ENCODE results near the gene LRRC4C.

The LRRC4C gene

DNA sequence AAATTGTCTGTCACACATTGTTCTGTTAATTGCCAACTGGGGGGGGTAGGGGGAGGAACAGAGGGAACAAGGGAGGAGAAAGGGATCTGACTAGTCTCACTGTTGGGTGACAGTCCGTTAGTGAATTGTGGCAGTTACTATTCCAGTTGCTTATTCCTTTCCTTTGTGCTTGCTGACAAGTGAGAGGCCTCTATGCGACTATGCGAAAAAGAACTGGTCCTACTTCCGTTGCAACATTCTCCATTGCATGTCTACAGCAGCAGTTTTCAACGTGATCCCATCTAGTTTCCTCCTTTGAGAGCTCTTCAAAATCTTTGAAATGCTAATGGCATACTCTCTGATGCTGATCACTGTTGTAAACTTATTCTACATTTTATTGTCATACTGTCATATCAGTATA, 672.2 kb downstream of the LRRC4C start:
- DNase-seq (ENCODE audit: insufficient read length, low spot score), result no peak
- FAIRE-seq, result no peak

DNA sequence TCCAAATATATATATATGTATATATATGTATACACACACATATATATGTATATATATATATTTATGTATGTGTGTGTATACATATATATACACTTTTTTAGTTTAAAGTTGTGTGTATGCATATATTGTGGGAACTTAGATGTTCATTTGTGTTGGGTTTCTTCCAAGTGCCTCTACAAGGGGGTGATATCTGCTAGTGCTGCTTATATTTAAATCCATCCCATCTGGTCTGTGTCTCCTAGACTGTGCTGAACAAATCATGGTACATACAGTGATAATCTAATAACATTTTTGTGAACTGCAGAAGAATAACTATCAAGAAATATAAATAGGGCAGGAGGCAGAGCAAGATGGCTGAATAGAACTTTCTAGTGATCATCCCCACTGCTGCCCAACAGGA, 696.4 kb downstream of the LRRC4C start:
- FAIRE-seq (no peak), DNase-seq (ENCODE audit: insufficient read length, low spot score) (no peak)

DNA sequence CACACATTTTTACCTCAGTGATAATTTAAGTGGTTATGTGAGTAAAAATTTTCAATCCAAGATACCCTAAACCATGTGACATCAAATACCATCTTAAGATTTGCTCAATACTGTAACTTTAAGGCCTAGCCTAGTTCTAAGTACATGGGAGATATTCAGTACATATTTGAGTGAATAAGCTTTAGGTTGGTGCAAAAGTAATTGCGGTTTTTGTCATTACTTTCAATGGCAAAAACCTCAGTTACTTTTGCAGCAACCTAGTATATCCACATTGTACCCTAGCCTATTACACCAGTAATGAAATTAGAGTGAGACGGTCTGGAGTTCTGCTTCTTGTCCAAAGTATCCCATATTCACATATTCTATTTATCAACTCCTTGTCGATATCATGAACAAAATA, 700.1 kb downstream of the LRRC4C start:
- FAIRE-seq (no peak), DNase-seq (ENCODE audit: insufficient read length, low spot score) (no peak)

DNA sequence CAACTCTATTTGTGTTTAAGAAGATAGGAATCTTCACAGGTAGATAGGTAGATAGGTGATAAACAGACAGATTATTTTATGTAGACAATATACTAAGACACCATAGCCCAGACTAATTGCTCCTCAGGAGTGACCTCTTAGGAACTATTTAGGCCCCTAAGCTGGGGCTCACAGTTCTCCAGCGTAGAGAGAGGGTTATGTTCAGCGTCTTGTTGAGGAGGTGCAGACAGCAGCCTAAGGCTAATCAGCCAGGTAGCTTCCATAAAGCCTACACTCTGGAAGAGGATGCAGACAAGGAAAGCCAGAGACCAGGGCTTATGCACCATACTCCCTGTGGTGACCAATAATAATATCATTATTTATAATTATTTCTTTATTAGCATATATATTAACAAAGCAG, 705.2 kb downstream of the LRRC4C start:
- DNase-seq (ENCODE audit: insufficient read length, low spot score) (no peak), FAIRE-seq (no peak)

DNA sequence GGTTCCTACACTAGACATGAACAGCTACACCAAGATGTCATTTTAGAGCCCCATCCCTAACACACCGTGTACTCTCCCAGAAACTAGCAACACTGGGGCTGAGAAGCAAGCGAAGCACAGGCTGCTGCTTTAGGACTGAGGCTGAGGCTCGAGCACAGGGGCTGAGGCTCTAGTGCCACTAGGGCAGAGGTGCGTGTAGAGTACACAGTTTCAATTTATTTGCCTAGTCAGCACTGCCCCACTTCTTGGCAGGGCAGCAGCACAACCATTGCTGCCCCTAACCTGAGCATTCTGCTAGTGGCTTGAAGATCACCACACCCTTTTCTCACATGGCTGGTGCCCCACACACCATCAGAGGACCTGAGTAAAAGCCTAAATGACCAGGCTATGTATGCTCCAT, 713.2 kb downstream of the LRRC4C start:
- DNase-seq (ENCODE audit: insufficient read length, low spot score) (no peak), FAIRE-seq (no peak)

DNA sequence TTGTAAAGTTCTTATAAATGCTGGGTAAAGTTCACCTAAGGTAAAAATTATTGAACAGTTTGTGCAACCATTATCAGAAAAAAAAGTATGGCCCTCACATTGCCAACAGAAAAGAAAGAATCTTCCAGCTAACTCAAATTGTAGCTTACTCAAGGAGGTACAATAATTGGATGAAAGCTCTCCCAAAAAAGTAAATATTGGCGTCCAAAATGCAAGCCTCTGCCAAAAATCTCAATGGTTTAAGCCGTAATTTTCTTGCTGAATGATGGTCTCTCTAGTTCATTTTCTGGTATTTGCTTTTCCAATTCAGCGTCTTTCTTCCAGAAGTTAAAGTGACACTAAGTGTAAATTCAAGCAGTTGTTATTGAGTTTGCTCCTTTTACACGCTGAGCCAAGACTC, 727.3 kb downstream of the LRRC4C start:
- DNase-seq (ENCODE audit: insufficient read length, low spot score), result no peak
- FAIRE-seq, result no peak

DNA sequence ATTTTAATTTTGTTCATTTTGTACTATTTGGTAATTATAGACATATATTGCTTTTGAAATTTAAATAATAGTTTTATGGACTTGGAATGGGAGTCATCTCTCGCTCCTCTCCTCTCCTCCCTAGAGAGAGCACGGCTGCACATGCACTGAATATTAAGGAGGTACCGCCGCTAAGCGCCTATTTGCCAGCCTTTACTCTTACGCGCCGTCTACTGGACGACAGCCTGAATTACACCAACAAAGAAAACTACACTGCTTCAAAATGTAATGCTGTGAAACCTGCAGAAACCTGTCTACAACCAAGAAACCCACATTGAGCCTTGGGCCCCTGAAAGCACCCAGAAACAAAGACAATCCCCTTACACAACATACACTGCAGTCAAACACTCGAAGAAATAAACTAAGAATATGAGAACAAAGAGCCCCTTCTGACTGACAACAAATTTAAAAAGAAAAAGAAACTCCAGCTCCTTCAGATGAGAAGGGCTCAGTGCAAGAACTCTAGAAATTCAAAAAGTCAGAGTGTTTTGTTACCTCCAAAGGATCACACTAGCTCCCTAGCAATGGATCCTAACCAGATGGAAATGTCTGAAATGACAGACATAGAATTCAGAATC, 737.2 kb downstream of the LRRC4C start:
- FAIRE-seq, result no peak

DNA sequence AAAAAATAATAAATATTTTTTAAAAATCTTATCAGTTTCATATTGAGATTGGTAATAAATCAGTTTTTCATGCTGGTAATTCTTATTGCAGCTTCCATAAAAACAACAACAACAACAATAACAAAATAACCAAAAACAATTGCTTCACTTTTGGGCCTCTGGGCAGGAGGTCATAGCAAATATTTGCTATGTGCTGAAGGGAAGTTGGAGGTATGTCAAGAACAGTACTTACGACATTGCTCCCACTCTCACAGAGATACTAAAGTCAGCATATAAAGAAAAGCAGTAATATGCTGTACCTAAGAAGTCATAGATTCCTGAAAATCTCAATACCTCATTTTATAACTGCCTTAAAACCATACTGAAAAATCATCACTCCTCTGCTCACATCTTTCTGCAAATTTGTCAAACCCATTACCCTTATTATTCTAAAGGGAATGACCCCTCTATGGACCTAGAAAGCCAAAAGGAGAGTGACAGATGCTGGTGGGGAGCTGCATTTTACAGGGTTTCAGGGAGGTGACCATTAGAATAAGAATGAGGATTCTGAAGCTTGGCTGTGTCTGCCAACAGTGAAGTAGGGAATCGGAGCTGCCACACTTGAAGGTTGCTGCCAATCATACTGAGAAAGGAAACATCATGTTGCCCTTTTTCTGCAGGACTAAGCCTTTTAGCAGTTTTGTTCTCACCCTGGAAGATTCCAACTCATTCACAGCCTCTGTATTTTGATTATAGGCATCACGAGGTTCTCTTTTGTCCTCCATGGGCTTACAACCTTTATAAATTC, 742.9 kb downstream of the LRRC4C start:
- DNase-seq (ENCODE audit: insufficient read length, low spot score), result no peak
- FAIRE-seq, result no peak

More for the DNA sequence above, 737.2 kb downstream of the LRRC4C start:
- DNase-seq (ENCODE audit: insufficient read length, low spot score), result no peak

DNA sequence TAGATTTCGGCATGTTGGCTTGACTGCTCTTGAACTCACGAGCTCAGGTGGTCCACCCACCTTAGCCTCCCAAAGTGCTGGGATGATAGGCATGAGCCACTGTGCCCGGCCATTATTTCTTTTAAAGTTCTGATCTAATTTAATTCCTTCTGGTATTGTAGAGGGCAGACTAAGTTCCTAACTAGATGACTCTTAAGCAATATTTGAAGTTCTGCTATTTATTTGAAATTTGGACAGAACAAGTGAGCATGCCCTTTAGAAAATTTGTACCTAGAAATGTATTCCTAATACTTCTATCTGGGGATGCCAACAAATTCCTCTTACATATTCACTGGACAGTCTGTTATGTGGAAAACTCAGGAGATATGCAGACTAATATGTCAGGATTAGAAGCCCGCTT, 746.4 kb downstream of the LRRC4C start:
- DNase-seq (ENCODE audit: insufficient read length, low spot score), result no peak
- FAIRE-seq, result no peak

DNA sequence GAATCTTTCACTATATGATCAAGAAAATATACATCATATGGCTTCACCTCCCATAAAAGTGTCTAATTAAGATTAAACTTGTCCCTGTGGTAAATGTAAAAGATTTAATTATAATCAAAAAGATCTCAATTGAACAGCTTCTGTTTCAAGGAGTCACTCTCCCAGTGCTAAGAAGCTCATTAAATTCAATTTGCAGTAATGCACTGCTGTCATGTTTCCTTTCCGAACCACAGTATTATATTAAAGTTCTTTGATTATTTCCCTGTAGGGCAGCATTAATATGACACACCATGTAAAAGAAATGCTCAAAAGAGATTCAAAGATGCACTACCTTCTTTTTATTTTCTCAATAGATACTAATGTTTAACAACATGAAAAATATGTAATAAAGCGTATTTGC, 758.4 kb downstream of the LRRC4C start:
- DNase-seq (ENCODE audit: insufficient read length, low spot score), result no peak
- FAIRE-seq, result no peak

DNA sequence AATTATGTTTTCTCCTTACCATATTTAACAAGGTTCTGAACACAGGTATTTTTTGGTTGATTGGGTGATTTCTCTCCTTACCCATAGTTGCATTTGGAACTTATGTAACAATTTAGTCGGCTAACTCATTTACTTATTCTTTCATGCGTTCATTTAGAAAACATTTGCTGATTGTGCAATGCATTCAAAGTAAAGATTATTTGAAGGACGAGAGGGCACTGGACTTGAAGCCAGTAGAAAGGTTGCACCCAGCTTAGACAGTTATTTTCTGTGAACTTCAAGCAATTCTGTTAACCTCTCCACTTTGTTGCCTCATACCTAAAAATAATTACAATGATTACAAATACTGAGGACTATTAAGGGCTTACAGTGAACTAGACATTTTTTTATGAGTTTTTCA, 769.6 kb downstream of the LRRC4C start:
- FAIRE-seq, result no peak
- no peak for DNase-seq (ENCODE audit: insufficient read length, low spot score)

DNA sequence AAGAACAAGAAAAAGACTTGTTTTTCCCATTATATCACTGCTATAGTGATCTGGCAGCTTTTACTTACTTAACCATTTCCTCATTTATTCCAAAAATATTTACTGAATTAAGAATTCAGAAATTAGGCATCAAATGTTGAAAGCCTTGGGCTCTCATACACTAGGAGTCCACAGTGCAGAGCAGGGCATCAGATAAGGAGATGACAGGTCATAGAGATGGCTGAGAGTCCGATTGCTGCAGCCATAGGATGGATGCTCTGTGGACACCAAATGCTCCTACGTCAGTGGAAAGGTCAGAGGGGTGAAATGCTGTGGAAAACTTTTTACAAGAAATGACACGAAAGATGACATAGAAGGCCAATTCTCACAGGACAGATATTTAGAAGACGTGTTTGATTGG, 771.1 kb downstream of the LRRC4C start:
- FAIRE-seq, result no peak
- DNase-seq (ENCODE audit: insufficient read length, low spot score), result no peak

DNA sequence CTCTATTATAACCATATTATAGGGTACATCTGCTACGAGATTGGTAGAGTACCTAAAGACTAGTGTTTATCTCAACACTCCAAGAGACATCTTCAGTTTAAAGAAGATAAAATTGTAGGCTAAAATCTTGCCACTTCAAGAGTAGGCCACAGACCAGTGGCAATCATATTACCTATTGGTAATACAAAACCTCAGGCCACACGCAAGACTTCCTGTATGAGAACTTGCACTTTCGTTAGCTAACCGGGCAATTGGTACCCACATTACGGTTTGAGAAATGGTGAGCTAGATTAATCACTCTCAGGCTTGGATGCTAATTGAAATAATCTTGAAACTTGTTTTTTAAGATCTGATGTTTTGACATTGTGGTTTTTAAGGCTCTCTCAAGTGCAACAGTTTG, 772.7 kb downstream of the LRRC4C start:
- DNase-seq (ENCODE audit: insufficient read length, low spot score) (no peak), FAIRE-seq (no peak)

DNA sequence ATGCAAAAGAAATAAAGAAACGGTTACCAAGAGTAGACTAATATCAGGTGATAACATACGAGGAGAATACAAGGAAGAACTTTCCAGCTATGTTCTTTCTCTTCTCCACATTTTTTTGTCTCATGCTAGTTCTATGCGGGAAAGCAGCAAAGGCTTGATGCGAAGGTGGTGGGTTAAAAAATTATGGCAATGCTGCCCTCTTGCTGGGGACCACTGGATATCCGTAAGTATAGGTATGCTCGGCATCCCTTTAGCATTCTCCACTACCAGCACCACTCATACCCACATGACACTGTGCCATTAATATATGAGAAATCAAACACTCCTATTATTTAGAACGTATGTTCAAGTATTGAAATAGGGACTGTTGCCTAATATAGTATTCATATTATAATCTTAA, 776.4 kb downstream of the LRRC4C start:
- FAIRE-seq, result no peak

DNA sequence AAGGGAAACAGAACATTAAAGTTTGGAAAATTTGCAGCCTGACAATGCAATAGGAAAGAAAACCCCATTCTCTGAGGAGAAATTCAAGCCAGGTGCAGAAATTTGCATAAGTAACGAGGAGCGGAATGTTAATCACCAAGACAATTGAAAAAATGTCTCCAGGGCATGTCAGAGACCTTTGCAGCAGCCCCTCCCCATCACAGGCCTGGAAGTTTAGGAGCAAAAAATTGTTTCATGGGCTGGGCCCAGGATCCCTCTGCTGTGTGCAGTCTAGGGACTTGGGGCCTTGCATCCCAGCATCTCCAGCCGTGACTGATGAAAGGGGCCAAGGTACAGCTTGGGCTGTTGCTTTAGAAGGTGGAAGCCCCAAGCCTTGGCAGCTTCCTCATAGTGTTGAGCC, 780.2 kb downstream of the LRRC4C start:
- no peak for FAIRE-seq
- DNase-seq (ENCODE audit: insufficient read length, low spot score), result no peak

More for the DNA sequence above, 776.4 kb downstream of the LRRC4C start:
- no peak for DNase-seq (ENCODE audit: insufficient read length, low spot score)

DNA sequence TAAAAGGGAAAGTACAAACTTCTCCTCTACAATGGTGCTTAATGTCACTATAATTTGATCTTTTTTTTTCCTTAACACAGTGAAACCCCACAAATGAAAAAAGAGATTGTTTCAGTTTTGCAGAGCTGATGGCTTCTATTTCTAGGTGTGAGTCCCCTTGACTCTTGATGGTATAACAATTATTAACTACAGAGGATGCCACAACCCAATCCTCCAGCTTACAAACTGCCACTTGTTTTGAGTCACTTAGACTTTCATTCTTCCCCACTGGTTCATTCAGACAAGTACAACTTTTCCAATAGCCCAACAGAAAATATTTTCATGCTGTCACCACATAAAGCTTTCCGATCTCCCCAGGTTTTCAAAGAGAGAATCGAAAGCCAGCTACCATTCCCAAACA, 812.2 kb downstream of the LRRC4C start:
- DNase-seq (ENCODE audit: insufficient read length, low spot score) (no peak), FAIRE-seq (no peak)

DNA sequence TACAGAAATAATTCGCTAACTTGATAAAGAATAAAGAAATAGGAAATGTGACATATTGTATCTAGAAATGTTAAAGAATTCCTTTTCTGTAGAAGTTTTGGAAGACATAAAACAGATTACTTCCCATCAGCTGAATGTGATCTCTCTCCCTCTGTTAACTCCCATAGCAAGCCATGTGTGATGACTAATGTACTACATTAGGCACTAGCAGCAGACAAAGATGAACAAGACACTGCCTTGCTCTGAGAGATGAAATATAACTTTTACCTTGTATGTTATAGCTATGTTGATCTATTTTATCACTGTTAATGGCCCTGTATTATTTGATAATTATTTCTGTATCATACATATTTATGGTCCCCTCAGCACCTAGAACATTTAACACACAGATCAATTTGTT, 817.2 kb downstream of the LRRC4C start:
- no peak for FAIRE-seq
- DNase-seq (ENCODE audit: insufficient read length, low spot score), result no peak

DNA sequence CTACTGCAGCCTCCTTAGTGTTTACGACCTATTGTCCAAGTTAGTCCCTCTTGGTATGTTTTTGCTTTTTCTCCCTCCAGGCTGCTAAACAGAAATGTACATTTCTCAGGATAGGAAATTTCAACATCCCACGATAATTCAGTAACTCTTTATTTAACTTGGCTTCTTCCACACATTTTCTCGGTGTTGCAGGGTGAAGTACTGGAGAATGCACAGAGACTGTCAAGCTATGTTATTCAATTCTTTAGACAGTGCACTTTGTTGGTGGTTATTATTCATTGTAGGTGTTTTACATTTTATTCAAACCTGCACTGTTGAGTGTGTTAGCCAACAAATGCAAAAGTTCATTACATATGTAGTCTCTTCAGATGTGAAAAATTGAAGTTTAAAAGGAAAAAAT, 839.8 kb downstream of the LRRC4C start:
- DNase-seq (ENCODE audit: insufficient read length, low spot score), result no peak
- FAIRE-seq, result no peak

DNA sequence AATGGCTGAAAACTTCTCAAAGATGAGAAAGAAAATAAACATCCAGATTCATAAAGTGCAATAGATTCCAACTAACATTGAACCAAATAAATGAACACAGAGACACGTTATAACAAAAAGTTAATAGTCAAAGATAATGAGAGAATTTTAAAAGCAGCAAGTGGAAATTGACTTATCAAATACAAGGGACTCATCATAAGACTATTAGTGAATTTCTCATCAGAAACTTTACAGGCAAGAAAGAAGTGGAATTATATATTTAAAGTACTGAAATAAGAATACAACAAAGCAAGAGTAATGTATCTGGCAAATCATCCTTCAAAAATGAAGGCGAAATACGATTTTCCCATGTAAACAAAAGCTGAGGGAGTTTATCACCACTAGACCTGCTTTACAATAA, 852.7 kb downstream of the LRRC4C start:
- FAIRE-seq, result no peak
- no peak for DNase-seq (ENCODE audit: insufficient read length, low spot score)

DNA sequence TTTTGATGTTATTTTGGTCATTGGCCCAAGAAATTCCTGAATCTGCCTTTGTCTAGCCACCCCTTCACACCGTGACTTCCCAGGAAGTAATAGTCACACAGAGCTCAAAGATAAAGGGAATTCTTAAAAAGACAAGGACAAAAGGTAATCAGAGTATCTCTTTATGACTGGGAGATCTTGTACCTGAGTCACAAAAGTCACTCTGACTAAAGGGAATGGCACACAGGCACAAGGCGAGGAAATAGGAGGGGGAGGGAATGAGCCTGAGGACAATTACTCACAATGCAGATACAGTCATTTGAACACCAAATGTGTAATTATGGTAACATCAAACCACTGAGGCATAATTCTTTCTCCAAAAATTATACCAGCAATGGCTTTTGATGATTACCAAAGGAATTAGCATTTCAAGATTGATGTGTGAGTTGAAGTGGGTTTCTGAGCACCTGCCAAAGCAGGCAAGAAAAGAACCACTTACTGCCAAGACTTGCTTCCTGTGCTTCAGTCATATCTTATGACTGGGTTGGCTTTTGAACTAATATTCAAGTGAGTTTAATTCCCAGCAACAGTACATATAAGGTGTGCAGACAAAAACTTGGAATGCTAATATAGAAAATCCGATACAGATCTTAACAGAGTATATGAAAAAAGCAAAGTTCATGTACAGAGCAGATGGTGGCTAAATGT, 856.4 kb downstream of the LRRC4C start:
- FAIRE-seq (no peak), DNase-seq (ENCODE audit: insufficient read length, low spot score) (no peak)

DNA sequence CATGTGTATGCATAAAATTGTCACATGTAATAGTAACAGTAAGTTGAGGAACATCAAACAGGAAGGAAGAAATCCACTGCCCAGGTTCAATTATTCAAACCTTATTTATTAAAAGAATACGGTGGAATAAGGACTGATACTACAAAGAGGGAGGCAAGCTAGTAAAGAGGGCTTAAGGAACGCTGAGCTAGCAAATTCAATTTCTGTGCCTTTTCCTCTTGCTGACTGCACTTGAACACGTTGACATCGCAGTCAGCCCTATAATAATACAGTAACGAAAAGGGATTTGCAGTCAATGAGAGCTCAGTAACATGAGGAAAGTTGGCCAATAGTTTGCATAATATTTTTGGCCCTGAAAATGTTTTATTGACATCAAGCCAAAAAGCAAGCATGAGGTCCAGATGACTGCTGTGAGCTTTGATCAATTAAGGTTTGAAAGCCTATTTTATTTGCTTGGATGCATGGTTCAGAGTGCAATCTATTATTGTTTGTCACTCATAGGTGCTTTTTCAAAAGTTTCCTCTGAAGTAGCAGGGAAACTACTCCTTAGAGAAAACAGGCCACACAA, 861.8 kb downstream of the LRRC4C start:
- no peak for FAIRE-seq
- DNase-seq (ENCODE audit: insufficient read length, low spot score), result no peak

Measured in GM19239 (cell line).